GM23248 (cell line): ENCODE data around the gene VSIG2.

Experiments used
- EZH2 ChIP-seq: fragments of 200-600 bp; sonication (generic); IDR thresholded peaks from 2 replicates; pipeline ENCODE4 v1.6.1; 2018; ENCODE audit warnings: antibody characterized with exemption, mild to moderate bottlenecking; ENCODE audit not compliant: insufficient read depth, poor library complexity, severe bottlenecking
- EZH2phosphoT487 ChIP-seq: fragments of 200-600 bp; sonication (generic); IDR thresholded peaks from 2 replicates; pipeline ENCODE4 v1.6.1; 2018; ENCODE audit warnings: antibody characterized with exemption, moderate library complexity, mild to moderate bottlenecking, low read depth; ENCODE audit not compliant: insufficient read depth

DNA sequence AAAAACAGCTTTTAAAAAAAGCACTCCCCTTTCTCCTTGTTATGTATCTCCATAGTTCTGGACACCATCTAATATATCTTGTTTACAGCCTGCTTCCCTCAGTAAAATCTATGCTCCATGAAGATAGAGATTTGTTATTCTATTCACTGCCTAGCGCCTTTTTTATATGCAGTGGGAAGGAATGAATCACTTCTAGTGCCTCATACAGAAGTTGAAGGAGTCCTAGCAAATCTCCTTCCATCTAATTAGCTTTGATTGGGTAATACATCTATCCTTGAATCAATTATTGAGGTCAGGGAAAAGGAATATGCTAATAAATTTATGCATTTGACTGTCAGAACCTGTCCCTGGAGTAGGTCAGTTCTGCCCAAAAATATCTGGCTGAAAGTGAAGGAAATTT is 52.5 kb downstream of the VSIG2 start:
- TF ChIP-seq EZH2, result no peak
- TF ChIP-seq EZH2phosphoT487, result no peak
